SK-N-SH (cell line): ENCODE results near the gene PCNX1. TPM values are rescaled to one million over a fixed set of nuclear protein-coding genes. Genes with fewer than 3 reads are reported as not detected.

ENCODE experiments used
- polyA plus RNA-seq, 3 experiments: library from polyadenylated mRNA; depleted of rRNA; stranded (reverse); fragments of >200 nt; gene quantifications; 2 replicates each; pipeline ENCODE4 v1.2.3, GENCODE V29; 2012
- small RNA-seq, 7 experiments: library from RNA; depleted of rRNA; stranded (forward); fragments of <200 nt; gene quantifications; one replicate each; pipeline ENCODE3, GENCODE V24; 2012

The PCNX1 gene
- polyA plus RNA-seq, 1 of the 3 experiments (the other 2 are of a cell fraction), result 9.4 TPM

Small RNA genes within 50 kb of the gene (small RNA-seq; reads per million reads assigned to genes)
- gene AC005230.1 (0 reads per million in 7 experiments), gene GTF3AP2 (0 reads per million in 7 experiments)

Other genes with a start within 250 kb of the PCNX1 start
- gene MAP3K9, start 97.9 kb upstream of the PCNX1 start, polyA plus RNA-seq (2012; rRNA removed), result 2.0 and 2.1 TPM in 2 replicates